MM.1S (cell line): Measurements from ENCODE around the gene TTC27.

ENCODE experiments used
- EZH2phosphoT487 ChIP-seq: fragments of 300-600 bp; sonication (generic); IDR thresholded peaks from 2 replicates; pipeline ENCODE4 v1.6.1; 2018; ENCODE audit warnings: antibody characterized with exemption, low read length
- TF ChIP-seq, protein P1 (sequence below): fragments of 300-600 bp; sonication (generic); IDR thresholded peaks from 2 replicates; pipeline ENCODE4 v1.5.1; 2016; ENCODE audit warnings: antibody characterized with exemption, low read length, mixed read lengths

DNA sequence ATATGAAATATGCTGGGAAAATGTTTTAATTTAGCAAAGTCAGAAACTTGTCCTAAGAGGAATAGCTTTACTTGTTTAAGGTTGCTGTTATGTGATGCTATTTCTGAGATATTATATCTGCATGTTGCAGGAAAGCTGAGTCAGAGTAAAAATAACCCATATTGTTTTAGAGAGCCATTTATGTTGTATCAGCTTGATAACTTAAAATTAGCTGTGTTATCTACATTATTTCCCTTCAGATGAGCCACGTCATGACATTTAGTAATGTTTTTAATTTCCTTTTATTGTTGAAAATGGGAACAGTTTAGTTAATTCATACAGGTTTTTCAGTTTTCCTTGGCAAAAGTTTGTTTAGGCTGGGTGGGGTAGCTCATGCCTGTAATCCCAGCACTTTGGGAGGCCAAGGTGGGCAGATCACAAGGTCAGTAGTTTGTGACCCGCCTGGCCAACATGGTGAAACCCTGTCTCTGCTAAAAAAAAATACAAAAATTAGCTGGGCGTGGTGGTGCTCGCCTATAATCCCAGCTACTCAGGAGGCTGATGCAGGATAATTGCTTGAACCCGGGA lies 55.8 kb downstream of the TTC27 start:
- TF ChIP-seq, protein P1, sequence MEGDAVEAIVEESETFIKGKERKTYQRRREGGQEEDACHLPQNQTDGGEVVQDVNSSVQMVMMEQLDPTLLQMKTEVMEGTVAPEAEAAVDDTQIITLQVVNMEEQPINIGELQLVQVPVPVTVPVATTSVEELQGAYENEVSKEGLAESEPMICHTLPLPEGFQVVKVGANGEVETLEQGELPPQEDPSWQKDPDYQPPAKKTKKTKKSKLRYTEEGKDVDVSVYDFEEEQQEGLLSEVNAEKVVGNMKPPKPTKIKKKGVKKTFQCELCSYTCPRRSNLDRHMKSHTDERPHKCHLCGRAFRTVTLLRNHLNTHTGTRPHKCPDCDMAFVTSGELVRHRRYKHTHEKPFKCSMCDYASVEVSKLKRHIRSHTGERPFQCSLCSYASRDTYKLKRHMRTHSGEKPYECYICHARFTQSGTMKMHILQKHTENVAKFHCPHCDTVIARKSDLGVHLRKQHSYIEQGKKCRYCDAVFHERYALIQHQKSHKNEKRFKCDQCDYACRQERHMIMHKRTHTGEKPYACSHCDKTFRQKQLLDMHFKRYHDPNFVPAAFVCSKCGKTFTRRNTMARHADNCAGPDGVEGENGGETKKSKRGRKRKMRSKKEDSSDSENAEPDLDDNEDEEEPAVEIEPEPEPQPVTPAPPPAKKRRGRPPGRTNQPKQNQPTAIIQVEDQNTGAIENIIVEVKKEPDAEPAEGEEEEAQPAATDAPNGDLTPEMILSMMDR: no peak
- no peak for TF ChIP-seq EZH2phosphoT487
